AG04449 (cell line): Measurements from ENCODE around the gene DYRK2.

Source experiments
- CTCF ChIA-PET: fragments of 350-600 bp; formaldehyde crosslinking; extraction: SDS; loops from one replicate; lab custom pipeline; 2021; ENCODE audit warnings: antibody characterized with exemption; lab: Yijun Ruan, JAX
- POLR2A ChIA-PET: fragments of 400-600, 350-600 bp; formaldehyde crosslinking; extraction: SDS; loops from one replicate; lab custom pipeline; 2020; ENCODE audit warnings: antibody characterized with exemption, inconsistent platforms; lab: Yijun Ruan, JAX
- DNase-seq: peaks from one replicate; pipeline ENCODE4 v3.0.0-alpha.2; 2010; ENCODE audit warnings: low read depth, low spot score
- H3K4me3 ChIP-seq: 2 replicates; pipeline ENCODE4 v1.5.1; 2011; ENCODE audit warnings: low read depth, mild to moderate bottlenecking, control low read depth, low read length
- CTCF ChIP-seq: IDR thresholded peaks from one replicate; pipeline ENCODE4 v1.5.1; 2011; ENCODE audit warnings: mild to moderate bottlenecking, moderate library complexity, low read length, control low read depth, inconsistent platforms; ENCODE audit not compliant: insufficient read depth; ENCODE audit errors: missing control alignments

The DYRK2 gene

GRCh38 chr12:67714648-67715047, 66.1 kb downstream of the DYRK2 start:
- POLR2A ChIA-PET: no interaction called here
- no peak for DNase-seq
- CTCF ChIA-PET: interaction anchor here (2.0 kb wide), 1 partner anchor 26 kb away, joined by 4 read pairs; no protein-coding TSS in a partner anchor
- H3K4me3 ChIP-seq: no peak overlapping the region
- no peak for TF ChIP-seq CTCF
